Esophagus muscularis mucosa (tissue), 4 donors: Measurements from ENCODE around the gene TGFBR1.

Experiments
- EP300 ChIP-seq: sonication (generic); formaldehyde crosslinking; IDR thresholded peaks from one replicate; pipeline ENCODE4 v1.6.1; 2017; ENCODE audit warnings: antibody characterized with exemption
- POLR2A ChIP-seq: fragments of 450-650 bp; IDR thresholded peaks from one replicate; pipeline ENCODE4 v1.6.1; 2017; ENCODE audit warnings: antibody characterized with exemption, moderate library complexity, mild to moderate bottlenecking, low read depth
- POLR2AphosphoS5 ChIP-seq, 2 donors: sonication (generic); formaldehyde crosslinking; IDR thresholded peaks; one replicate each; pipeline ENCODE4 v1.6.1; 2017; ENCODE audit warnings: antibody characterized with exemption in 2 of 2
- TF ChIP-seq, protein P1 (sequence below), 3 experiments: fragments of 200-600 bp in 2 of 3; fragments of 450-650 bp in 1 of 3; sonication (generic) in 2 of 3; IDR thresholded peaks; one replicate each; pipeline ENCODE4 v1.5.1; 2017 to 2019; ENCODE audit warnings: antibody characterized with exemption in 3 of 3, mild to moderate bottlenecking in 2 of 3, moderate library complexity in 1 of 3

DNA sequence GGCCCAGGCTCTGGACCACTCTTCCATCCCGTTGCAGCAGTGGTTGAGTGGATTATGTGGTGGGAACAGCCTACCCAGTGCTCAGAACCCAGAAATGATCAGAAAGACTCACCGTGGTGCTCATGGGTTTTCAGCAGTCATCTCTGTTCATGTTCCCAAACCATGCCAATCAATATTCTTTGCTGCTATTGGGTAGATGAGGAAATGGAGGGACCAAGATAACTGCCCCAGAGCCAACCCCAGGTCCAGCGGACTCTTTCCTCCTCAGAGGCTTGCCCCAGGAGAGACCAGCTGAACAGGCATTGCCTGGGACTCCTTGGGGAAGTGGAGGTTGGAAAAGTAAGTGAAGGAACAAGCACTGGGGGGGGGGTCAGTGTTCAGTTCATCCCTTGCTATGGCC is 78.7 kb downstream of the TGFBR1 start:
- TF ChIP-seq, protein P1, sequence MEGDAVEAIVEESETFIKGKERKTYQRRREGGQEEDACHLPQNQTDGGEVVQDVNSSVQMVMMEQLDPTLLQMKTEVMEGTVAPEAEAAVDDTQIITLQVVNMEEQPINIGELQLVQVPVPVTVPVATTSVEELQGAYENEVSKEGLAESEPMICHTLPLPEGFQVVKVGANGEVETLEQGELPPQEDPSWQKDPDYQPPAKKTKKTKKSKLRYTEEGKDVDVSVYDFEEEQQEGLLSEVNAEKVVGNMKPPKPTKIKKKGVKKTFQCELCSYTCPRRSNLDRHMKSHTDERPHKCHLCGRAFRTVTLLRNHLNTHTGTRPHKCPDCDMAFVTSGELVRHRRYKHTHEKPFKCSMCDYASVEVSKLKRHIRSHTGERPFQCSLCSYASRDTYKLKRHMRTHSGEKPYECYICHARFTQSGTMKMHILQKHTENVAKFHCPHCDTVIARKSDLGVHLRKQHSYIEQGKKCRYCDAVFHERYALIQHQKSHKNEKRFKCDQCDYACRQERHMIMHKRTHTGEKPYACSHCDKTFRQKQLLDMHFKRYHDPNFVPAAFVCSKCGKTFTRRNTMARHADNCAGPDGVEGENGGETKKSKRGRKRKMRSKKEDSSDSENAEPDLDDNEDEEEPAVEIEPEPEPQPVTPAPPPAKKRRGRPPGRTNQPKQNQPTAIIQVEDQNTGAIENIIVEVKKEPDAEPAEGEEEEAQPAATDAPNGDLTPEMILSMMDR (IDR thresholded peaks at IDR 0.05), result no peak
- no peak for TF ChIP-seq POLR2AphosphoS5 (IDR thresholded peaks at IDR 0.05)
- no peak for TF ChIP-seq POLR2A
- no peak for TF ChIP-seq EP300
